KOPT-K1 (cell line): ENCODE data around the gene ADAMTSL3.

Experiments
- H3K27ac ChIP-seq: fragments of 200-600 bp; sonication (generic); 2 replicates; pipeline ENCODE4 v1.5.1; 2016; ENCODE audit warnings: antibody characterized with exemption, mild to moderate bottlenecking, low read depth, low read length; ENCODE audit not compliant: poor library complexity, severe bottlenecking
- H3K36me3 ChIP-seq: fragments of 200-600 bp; sonication (generic); 2 replicates; pipeline ENCODE4 v1.5.1; 2017; ENCODE audit warnings: antibody characterized with exemption, mild to moderate bottlenecking, low read length, moderate library complexity; ENCODE audit not compliant: insufficient read depth
- H3K9me3 ChIP-seq: fragments of 200-600 bp; sonication (generic); 2 replicates; pipeline ENCODE4 v1.5.1; 2017; ENCODE audit warnings: antibody characterized with exemption, low read length, mild to moderate bottlenecking; ENCODE audit not compliant: insufficient read depth, poor library complexity, severe bottlenecking

The ADAMTSL3 gene

DNA sequence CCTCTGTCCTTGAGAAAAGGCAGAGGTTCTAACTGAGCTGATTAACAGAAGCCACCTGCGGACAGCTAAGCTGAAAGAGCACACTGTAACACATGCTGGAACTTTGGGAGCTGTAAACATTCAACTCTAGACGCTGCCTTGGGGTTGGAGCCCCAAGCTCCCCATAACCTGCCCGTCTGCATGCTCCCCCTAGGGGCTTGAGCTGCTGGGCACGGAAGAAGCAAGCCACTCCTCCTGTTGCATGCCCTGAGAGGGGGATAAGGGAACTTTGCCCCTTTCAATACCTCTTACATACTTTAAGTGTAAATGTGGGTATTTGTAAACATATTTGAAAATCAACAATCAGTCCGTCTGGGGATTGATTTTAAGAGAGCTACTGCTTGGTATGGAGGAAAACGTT, 188.4 kb downstream of the ADAMTSL3 start:
- no peak overlapping the region for H3K27ac ChIP-seq
- no peaks in the 10 kb centered on the region for H3K36me3 ChIP-seq
- no peaks in the 10 kb centered on the region for H3K9me3 ChIP-seq

DNA sequence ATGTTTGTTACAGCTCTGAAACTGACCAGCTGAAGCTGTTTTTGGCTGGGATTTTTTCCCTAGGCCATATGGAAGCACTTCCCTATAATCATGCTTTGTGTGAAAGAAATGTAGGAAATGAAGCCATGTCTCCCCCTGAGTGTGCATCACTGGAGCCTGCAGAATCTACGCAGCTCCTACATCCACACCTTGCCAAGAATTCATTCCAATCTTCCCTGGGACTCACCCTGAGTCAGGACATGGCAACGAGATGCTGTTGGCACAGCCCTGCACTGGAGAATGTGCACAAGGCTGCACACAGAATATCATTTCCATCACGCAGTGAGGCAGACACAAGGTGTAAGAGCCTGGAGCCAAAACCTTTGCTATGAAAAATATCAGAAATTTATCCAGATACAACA, 189.5 kb downstream of the ADAMTSL3 start:
- Histone ChIP-seq H3K9me3 (no peaks in the 10 kb centered on the region), H3K36me3 (no peaks in the 10 kb centered on the region), H3K27ac (no peak overlapping the region)

DNA sequence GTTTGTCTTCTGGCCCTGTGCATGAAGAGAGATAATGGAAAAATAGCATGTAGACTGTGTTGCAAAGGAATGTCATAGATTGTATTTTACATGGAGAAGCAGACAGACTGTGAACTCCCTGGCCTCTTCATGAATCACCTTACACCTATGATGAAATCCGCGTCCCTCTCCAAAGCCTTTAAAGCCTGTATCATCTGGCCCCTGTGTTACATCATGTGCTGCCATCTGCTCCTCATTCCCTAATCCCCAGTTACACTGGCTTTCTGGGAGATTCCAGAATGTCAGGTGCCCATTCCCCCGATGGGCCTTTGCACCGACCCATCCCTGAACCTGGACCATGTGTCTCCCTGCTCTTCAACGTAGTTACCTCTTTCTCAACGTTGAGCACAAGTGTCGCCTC, 190.8 kb downstream of the ADAMTSL3 start:
- Histone ChIP-seq H3K36me3 (no peaks in the 10 kb centered on the region), H3K27ac (no peak overlapping the region), H3K9me3 (no peaks in the 10 kb centered on the region)

GRCh38 chr15:83845230-83845629, 191.3 kb downstream of the ADAMTSL3 start:
- Histone ChIP-seq H3K36me3 (no peaks in the 10 kb centered on the region), H3K9me3 (no peaks in the 10 kb centered on the region), H3K27ac (no peak overlapping the region)

DNA sequence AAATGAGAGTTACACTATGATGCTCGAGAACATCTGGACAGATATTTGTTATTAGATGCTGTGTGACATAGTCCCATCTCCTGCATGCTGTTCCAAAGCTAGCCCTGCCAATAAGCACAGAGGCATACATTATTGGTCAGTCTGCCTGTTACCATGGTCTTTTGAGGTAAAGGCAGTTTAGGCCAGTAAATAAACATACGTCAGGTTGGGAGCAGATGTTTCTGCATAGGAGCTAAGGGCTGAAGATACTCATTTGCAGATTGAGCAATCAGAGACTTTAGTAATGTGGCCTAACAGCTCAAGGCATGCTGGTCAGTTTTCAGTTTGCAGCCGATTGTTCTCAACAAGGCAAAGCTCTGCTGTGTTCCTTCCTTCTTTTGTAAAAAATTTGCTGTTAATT, 192.9 kb downstream of the ADAMTSL3 start:
- H3K27ac ChIP-seq = no peak overlapping the region
- H3K9me3 ChIP-seq = no peaks in the 10 kb centered on the region
- no peaks in the 10 kb centered on the region for H3K36me3 ChIP-seq

DNA sequence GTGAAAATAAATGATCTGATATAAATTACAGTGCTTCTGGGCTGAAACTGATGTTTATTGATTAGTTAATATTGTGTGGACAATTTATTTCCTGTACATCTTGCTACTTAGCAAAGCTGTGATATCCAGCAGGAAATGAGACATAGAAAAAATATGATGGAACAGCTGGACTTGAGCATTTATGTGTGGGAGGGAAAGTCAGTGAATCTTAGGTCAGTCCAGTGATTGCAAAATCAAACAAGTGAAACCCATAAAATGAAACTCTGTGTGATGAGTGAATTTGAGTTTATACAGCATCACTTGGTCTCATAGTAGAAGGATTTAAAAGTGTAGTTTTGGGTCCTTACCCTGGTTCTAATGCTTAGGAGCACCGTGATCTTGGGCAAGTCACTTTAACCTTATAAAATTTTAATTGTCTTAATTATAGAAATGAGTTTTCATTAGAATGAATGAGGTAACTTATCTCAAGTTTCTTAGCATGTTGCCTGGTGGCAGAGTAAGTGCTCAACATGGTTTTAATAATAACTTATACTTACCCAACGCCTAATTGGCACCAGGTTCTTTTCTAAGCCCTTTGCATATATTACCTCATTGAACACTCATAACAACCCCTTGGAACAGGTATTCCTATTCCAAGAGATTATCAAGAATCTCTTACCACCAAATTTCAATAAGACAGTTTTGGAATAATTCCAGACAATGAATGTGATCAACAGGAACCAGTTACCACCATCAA, 194.6 kb downstream of the ADAMTSL3 start:
- no peaks in the 10 kb centered on the region for H3K9me3 ChIP-seq
- no peaks in the 10 kb centered on the region for H3K36me3 ChIP-seq
- no peak overlapping the region for H3K27ac ChIP-seq

DNA sequence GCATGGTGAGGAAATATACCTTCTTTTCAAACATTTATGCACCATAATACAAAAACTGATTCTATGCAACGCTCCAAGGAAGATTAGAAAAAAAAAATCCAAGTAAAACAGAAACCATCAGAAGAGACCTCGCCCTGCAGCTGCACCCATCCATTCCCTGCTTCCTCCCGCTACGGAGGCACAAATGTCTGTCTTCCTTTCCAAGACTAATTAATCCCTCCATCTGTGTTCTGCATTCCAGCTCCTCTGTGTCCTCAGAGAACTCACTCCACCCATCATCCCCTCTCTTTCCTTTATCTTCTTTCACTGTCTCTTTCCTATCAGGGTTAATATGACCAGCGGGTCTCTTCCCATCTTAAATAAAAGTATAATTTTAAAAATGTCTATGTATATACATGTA, 196.1 kb downstream of the ADAMTSL3 start:
- H3K36me3 ChIP-seq = no peaks in the 10 kb centered on the region
- no peak overlapping the region for H3K27ac ChIP-seq

DNA sequence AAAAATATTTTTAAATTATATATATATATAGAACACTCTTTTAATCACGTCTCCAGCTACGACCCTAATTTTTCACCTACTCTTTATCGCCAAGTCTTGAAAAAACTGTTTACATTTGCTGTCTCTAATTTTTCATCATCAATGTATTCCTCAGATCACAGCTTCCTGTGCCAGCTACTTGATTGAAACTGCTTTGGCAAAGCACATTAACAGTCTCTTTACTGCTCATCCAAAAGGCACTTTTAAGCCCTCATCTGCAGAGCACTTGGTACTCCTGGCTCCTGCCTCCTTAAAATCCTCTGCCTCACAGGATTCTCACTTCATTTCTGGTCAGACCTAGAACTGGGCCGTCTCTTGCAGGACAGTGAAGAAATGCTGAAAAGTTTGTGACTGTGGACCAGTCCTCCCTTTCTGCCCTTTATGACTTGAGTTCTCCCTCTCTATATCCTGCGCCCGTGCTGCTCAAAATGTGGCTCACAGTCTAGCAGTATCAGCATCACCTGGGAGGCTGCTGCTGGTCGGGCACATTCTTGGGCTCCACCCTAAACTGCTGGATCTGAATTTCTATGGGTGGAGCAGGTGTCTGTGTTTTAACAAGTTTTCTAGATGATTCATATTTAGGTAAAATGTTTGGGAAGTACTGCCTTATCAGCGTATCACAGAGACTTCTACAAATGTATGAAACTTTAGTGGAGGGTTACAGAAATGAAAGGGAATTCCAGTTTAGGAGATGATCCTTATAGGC, 196.8 kb downstream of the ADAMTSL3 start:
- Histone ChIP-seq H3K9me3 (no peaks in the 10 kb centered on the region), H3K36me3 (no peaks in the 10 kb centered on the region), H3K27ac (no peak overlapping the region)

More for the DNA sequence above, 196.1 kb downstream of the ADAMTSL3 start:
- no peaks in the 10 kb centered on the region for H3K9me3 ChIP-seq

- Histone ChIP-seq H3K36me3 (no peaks in the 10 kb centered on the region), H3K27ac (no peak overlapping the region), H3K9me3 (no peaks in the 10 kb centered on the region)
Observed at GRCh38 chr15:83853232-83853631, 199.3 kb downstream of the ADAMTSL3 start.

GRCh38 chr15:83854321-83854720, 200.4 kb downstream of the ADAMTSL3 start:
- Histone ChIP-seq H3K27ac (no peak overlapping the region), H3K9me3 (no peaks in the 10 kb centered on the region), H3K36me3 (no peaks in the 10 kb centered on the region)

DNA sequence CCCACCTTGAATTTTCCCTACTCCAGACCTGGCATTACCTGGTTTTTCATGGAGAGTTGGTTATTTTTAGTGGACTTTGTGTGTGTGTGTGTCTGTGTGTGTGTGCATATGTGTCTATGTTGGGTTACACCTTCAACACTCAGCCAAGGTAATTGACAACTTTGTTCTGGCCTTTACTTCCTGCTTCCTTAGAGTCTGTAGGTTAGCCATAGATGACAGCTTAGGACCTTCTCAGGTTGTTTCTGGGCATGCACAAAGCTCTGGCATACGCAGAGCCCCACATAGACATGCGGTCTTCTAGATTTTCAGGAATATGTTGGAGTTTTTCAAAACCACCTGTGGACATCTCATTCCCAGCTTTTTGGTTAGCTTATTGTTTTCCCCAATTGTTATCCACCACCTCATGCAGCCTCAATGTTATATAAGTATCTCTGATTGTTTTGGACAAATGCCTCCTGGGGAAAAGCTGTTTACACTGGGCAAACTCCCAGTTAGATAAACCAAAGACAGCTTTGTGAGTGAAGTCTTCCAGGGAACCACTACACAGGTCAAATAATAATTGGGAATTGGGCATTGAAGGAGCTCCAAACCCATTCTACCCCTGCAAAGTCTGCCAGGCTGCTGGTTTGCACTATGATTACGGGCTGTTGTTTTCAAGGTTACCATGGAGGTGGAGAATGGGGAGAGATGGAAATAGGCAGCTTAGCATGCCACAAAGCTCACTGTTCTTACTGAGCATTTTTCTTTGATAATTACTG, 201.2 kb downstream of the ADAMTSL3 start:
- no peak overlapping the region for H3K27ac ChIP-seq
- H3K9me3 ChIP-seq = no peaks in the 10 kb centered on the region
- H3K36me3 ChIP-seq = no peaks in the 10 kb centered on the region

DNA sequence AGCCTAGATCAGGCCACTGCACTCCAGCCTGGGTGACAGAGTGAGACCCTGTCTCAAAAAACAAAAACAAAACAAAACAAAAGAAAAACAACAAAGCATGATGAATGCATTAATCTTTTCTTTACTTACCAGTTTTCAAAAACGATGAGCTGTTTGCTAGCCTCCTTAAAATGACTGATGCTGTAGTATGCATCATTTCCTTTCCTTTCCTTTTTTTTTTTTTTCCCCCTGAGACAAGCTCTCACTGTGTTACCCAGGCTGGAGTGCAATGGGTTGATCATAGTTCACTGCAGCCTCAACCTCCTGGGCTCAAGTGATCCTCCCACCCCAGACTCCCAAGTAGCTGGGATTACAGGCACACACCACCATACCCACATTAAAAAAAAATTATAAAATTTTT, 202.0 kb downstream of the ADAMTSL3 start:
- Histone ChIP-seq H3K9me3 (no peaks in the 10 kb centered on the region), H3K36me3 (no peaks in the 10 kb centered on the region), H3K27ac (no peak overlapping the region)

DNA sequence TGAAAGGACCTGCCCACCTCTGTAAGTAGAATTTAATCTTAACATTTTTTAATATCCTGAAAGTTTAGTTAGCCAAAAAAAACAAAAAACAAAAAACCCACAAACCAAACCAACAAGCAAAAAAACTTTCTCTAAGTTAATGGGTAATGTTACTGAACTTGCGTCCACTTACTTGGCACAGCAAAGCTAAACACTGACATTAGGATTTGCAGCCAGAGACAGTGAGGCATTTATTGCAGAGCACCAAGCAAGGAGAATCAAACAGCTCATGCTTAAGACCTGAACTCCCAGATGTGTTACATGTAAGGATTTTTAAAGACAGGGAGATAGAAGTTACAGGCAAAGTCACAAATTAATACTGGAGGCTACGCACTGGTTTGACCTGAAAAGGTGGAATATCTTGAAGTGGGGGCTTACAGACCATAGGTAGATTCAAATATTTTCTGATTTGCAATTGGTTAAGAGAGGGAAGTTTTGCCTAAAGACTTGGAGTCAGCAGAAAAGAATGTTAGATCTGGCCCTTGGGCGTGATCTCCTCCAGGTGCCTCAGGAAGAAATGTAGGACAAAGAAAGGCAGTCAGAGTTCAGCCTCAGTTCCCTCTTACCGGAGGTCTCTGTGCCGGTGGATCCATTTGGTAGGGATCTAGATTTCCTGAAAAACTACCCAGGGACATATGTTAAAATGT, 205.0 kb downstream of the ADAMTSL3 start:
- H3K27ac ChIP-seq = no peak overlapping the region
- H3K9me3 ChIP-seq = no peaks in the 10 kb centered on the region
- H3K36me3 ChIP-seq = no peaks in the 10 kb centered on the region

- Histone ChIP-seq H3K9me3 (no peaks in the 10 kb centered on the region), H3K36me3 (no peaks in the 10 kb centered on the region), H3K27ac (no peak overlapping the region)
Observed at GRCh38 chr15:83866692-83867091, 212.8 kb downstream of the ADAMTSL3 start.

GRCh38 chr15:83869341-83869740, 215.4 kb downstream of the ADAMTSL3 start:
- H3K27ac ChIP-seq = no peak overlapping the region
- no peaks in the 10 kb centered on the region for H3K9me3 ChIP-seq
- no peaks in the 10 kb centered on the region for H3K36me3 ChIP-seq
